Measurements from ENCODE around the gene PRPF40A.

The PRPF40A gene

GRCh38 chr2:152611458-152612231 lies 105.6 kb downstream of the PRPF40A start:
- DNase-seq (ENCODE audit: insufficient read length, low spot score), result no peak
- FAIRE-seq, result peak; percentile 48
- TF ChIP-seq POLR2A (IDR thresholded peaks at IDR 0.05; ENCODE audit: low read depth, low read length), result no peak
- TF ChIP-seq SPI1 (IDR thresholded peaks at IDR 0.05; ENCODE audit: low read depth, low read length), result peak; percentile 89

- TF ChIP-seq POLR2AphosphoS5 (IDR thresholded peaks at IDR 0.05; ENCODE audit: low read depth, low read length) (no peak), POU2F2 (IDR thresholded peaks at IDR 0.05; ENCODE audit: low read depth, low read length) (no peak), PAX5 (IDR thresholded peaks at IDR 0.05; ENCODE audit: insufficient read depth, low read length, severe bottlenecking) (no peak), POLR2A (IDR thresholded peaks at IDR 0.05; ENCODE audit: low read depth, low read length) (no peak), TAF1 (IDR thresholded peaks at IDR 0.05; ENCODE audit: low read depth, low read length) (no peak), SPI1 (IDR thresholded peaks at IDR 0.05; ENCODE audit: low read depth, low read length) (no peak)
- FAIRE-seq, result no peak
- no peak for DNase-seq (ENCODE audit: insufficient read length, low spot score)
Measured at GRCh38 chr2:152609699-152610098, 107.6 kb downstream of the PRPF40A start.

GRCh38 chr2:152609154-152609553 lies 108.1 kb downstream of the PRPF40A start:
- TF ChIP-seq TAF1 (IDR thresholded peaks at IDR 0.05; ENCODE audit: low read depth, low read length), result no peak
- TF ChIP-seq PAX5 (IDR thresholded peaks at IDR 0.05; ENCODE audit: insufficient read depth, low read length, severe bottlenecking), result no peak
- no peak for TF ChIP-seq POLR2AphosphoS5 (IDR thresholded peaks at IDR 0.05; ENCODE audit: low read depth, low read length)
- no peak for TF ChIP-seq SPI1 (IDR thresholded peaks at IDR 0.05; ENCODE audit: low read depth, low read length)
- TF ChIP-seq POLR2A (IDR thresholded peaks at IDR 0.05; ENCODE audit: low read depth, low read length), result no peak
- TF ChIP-seq POU2F2 (IDR thresholded peaks at IDR 0.05; ENCODE audit: low read depth, low read length), result no peak
- DNase-seq (ENCODE audit: insufficient read length, low spot score) (no peak), FAIRE-seq (peak; percentile 26)

GRCh38 chr2:152607793-152608300 lies 109.4 kb downstream of the PRPF40A start:
- TF ChIP-seq POLR2AphosphoS5 (IDR thresholded peaks at IDR 0.05; ENCODE audit: low read depth, low read length) (no peak), POU2F2 (IDR thresholded peaks at IDR 0.05; ENCODE audit: low read depth, low read length) (no peak)
- FAIRE-seq, result no peak
- no peak for DNase-seq (ENCODE audit: insufficient read length, low spot score)

- no peak for TF ChIP-seq POLR2A (IDR thresholded peaks at IDR 0.05; ENCODE audit: low read depth, low read length)
- TF ChIP-seq SPI1 (IDR thresholded peaks at IDR 0.05; ENCODE audit: low read depth, low read length), result no peak
- TF ChIP-seq PAX5 (IDR thresholded peaks at IDR 0.05; ENCODE audit: insufficient read depth, low read length, severe bottlenecking), result no peak
- no peak for TF ChIP-seq POU2F2 (IDR thresholded peaks at IDR 0.05; ENCODE audit: low read depth, low read length)
- TF ChIP-seq TAF1 (IDR thresholded peaks at IDR 0.05; ENCODE audit: low read depth, low read length), result no peak
- TF ChIP-seq POLR2AphosphoS5 (IDR thresholded peaks at IDR 0.05; ENCODE audit: low read depth, low read length), result no peak
- DNase-seq (ENCODE audit: insufficient read length, low spot score) (no peak), FAIRE-seq (no peak)
Measured at GRCh38 chr2:152606941-152607340, 110.3 kb downstream of the PRPF40A start.

- DNase-seq (ENCODE audit: insufficient read length, low spot score) (no peak), FAIRE-seq (no peak)
- no peak for TF ChIP-seq PAX5 (IDR thresholded peaks at IDR 0.05; ENCODE audit: insufficient read depth, low read length, severe bottlenecking)
- no peak for TF ChIP-seq POLR2A (IDR thresholded peaks at IDR 0.05; ENCODE audit: low read depth, low read length)
- TF ChIP-seq POLR2AphosphoS5 (IDR thresholded peaks at IDR 0.05; ENCODE audit: low read depth, low read length), result no peak
- TF ChIP-seq POU2F2 (IDR thresholded peaks at IDR 0.05; ENCODE audit: low read depth, low read length), result no peak
- TF ChIP-seq TAF1 (IDR thresholded peaks at IDR 0.05; ENCODE audit: low read depth, low read length), result no peak
- no peak for TF ChIP-seq SPI1 (IDR thresholded peaks at IDR 0.05; ENCODE audit: low read depth, low read length)
Measured at GRCh38 chr2:152606081-152606480, 111.2 kb downstream of the PRPF40A start.

GRCh38 chr2:152603166-152603565 lies 114.1 kb downstream of the PRPF40A start:
- DNase-seq (ENCODE audit: insufficient read length, low spot score) (no peak), FAIRE-seq (no peak)
- TF ChIP-seq SPI1 (IDR thresholded peaks at IDR 0.05; ENCODE audit: low read depth, low read length), result no peak
- TF ChIP-seq POU2F2 (IDR thresholded peaks at IDR 0.05; ENCODE audit: low read depth, low read length), result no peak
- no peak for TF ChIP-seq POLR2AphosphoS5 (IDR thresholded peaks at IDR 0.05; ENCODE audit: low read depth, low read length)
- no peak for TF ChIP-seq PAX5 (IDR thresholded peaks at IDR 0.05; ENCODE audit: insufficient read depth, low read length, severe bottlenecking)
- TF ChIP-seq TAF1 (IDR thresholded peaks at IDR 0.05; ENCODE audit: low read depth, low read length), result no peak
- TF ChIP-seq POLR2A (IDR thresholded peaks at IDR 0.05; ENCODE audit: low read depth, low read length), result no peak

- FAIRE-seq, result no peak
Measured at GRCh38 chr2:152602750-152603149, 114.5 kb downstream of the PRPF40A start.

More at GRCh38 chr2:152602750-152603149, 114.5 kb downstream of the PRPF40A start:
- TF ChIP-seq SPI1 (IDR thresholded peaks at IDR 0.05; ENCODE audit: low read depth, low read length), result no peak
- no peak for TF ChIP-seq PAX5 (IDR thresholded peaks at IDR 0.05; ENCODE audit: insufficient read depth, low read length, severe bottlenecking)
- no peak for TF ChIP-seq TAF1 (IDR thresholded peaks at IDR 0.05; ENCODE audit: low read depth, low read length)
- no peak for DNase-seq (ENCODE audit: insufficient read length, low spot score)

All from GM12891 (cell line).